Activated T-cell treated with anti-CD3 and anti-CD28 coated beads, Interleukin-2, amount 50 U/mL, for 48 hours (primary cell): ENCODE measurements around the gene NFYC.
"Not testable (repeated sequence)": the region's sequence is repeated elsewhere in the genome, so short reads cannot be mapped to it uniquely, and the experiment has no call there.

ENCODE experiments used
- DNase-seq, 2 experiments: peaks; one replicate each; pipeline ENCODE4 v3.0.0-alpha.2; 2020

Gene NFYC

GRCh38 chr1:40708750-40709099 is 17.2 kb downstream of the NFYC start:
- DNase-seq = no peak

- DNase-seq = peak; percentile 67 to 71
Observed at GRCh38 chr1:40709100-40709801, 17.7 kb downstream of the NFYC start.

- DNase-seq = no peak
Observed at GRCh38 chr1:40709802-40710278, 18.3 kb downstream of the NFYC start.

GRCh38 chr1:40710581-40711315 is 19.2 kb downstream of the NFYC start:
- DNase-seq = no peak

- no peak for DNase-seq
Observed at GRCh38 chr1:40711465-40712404, 20.2 kb downstream of the NFYC start.

- no peak for DNase-seq
Observed at GRCh38 chr1:40712405-40712944, 21.0 kb downstream of the NFYC start.

- no peak for DNase-seq
Observed at GRCh38 chr1:40712997-40713396, 21.5 kb downstream of the NFYC start.

GRCh38 chr1:40715491-40716059 is 24.1 kb downstream of the NFYC start:
- no peak for DNase-seq

GRCh38 chr1:40717065-40717464 is 25.6 kb downstream of the NFYC start:
- no peak for DNase-seq

- no peak for DNase-seq
Observed at GRCh38 chr1:40717955-40718354, 26.5 kb downstream of the NFYC start.

- DNase-seq = no peak
Observed at GRCh38 chr1:40720493-40720892, 29.0 kb downstream of the NFYC start.

- DNase-seq = no peak
Observed at GRCh38 chr1:40722622-40723021, 31.1 kb downstream of the NFYC start.

GRCh38 chr1:40723196-40723955 is 31.9 kb downstream of the NFYC start:
- no peak for DNase-seq

- not testable (repeated sequence) for DNase-seq
Observed at GRCh38 chr1:40727662-40728061, 36.2 kb downstream of the NFYC start.

- DNase-seq = not testable (repeated sequence)
Observed at GRCh38 chr1:40729316-40729862, 37.9 kb downstream of the NFYC start.

- DNase-seq = no peak
Observed at GRCh38 chr1:40732756-40733301, 41.3 kb downstream of the NFYC start.

- no peak for DNase-seq
Observed at GRCh38 chr1:40734882-40735628, 43.6 kb downstream of the NFYC start.

GRCh38 chr1:40736085-40736531 is 44.6 kb downstream of the NFYC start:
- no peak for DNase-seq

GRCh38 chr1:40738831-40739230 is 47.3 kb downstream of the NFYC start:
- no peak for DNase-seq

- no peak for DNase-seq
Observed at GRCh38 chr1:40739455-40740008, 48.0 kb downstream of the NFYC start.
